ENCODE measurements around the gene CLEC16A.

DNA sequence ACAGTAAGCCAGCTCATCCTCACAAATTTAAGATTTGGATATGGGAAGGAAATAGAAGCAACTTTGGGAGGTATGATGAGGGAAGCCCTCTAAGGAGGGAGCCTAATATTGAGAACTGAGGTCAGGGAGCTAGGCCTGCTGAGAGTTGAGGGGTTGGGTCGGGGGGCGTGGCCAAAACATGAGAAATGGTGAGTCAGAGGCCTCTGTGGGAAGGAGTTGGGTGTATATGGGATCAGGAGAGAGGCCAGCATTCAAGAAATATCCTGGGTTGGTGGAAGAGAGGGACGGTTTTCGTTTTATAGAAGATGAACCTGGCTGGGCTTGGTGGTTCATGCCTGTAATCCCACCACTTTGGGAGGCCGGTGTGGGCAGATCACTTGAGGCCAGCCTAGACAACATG lies 48.4 kb downstream of the CLEC16A start:
- no peak for TF ChIP-seq CTCF (IDR thresholded peaks at IDR 0.05)
- TF ChIP-seq POLR2A (IDR thresholded peaks at IDR 0.05): no peak
